Occipital lobe (tissue), 2 donors: ENCODE measurements around the gene CGREF1. TPM values are rescaled to one million over a fixed set of nuclear protein-coding genes. Genes with fewer than 3 reads are reported as not detected.
"Not testable (repeated sequence)": the region's sequence is repeated elsewhere in the genome, so short reads cannot be mapped to it uniquely, and the experiment has no call there.

Experiments used
- DNase-seq: peaks from one replicate; lab custom pipeline; 2025; lab: John Stamatoyannopoulos, UW
- total RNA-seq: library from RNA; depleted of rRNA; stranded (reverse); fragments of >200 nt; gene quantifications from one replicate; pipeline ENCODE4 v1.2.3, GENCODE V29; 2014

Gene CGREF1
- total RNA-seq, 1 donor from 2014 or later, result 17.3 TPM

DNA sequence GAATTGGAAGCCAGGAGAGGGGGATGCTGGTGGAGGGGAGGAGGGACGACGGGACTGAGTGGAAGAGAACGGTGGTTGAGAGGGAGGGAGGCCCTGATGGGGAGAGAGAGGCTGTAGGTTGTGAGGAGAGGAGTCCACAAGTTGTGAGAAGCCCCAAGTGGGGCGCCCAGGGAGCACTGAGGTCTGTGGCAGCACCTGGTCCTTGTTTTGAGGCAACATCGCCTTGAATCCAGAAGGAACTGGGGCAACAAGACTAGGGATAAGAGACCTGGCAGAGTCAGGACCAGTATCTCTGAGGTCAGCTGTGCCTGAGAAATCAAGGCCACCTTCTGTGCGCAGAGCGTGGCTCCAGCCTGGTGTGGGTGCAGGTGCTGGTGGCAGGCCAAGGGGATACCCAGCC lies 19.2 kb upstream of the CGREF1 start:
- no peak for DNase-seq

DNA sequence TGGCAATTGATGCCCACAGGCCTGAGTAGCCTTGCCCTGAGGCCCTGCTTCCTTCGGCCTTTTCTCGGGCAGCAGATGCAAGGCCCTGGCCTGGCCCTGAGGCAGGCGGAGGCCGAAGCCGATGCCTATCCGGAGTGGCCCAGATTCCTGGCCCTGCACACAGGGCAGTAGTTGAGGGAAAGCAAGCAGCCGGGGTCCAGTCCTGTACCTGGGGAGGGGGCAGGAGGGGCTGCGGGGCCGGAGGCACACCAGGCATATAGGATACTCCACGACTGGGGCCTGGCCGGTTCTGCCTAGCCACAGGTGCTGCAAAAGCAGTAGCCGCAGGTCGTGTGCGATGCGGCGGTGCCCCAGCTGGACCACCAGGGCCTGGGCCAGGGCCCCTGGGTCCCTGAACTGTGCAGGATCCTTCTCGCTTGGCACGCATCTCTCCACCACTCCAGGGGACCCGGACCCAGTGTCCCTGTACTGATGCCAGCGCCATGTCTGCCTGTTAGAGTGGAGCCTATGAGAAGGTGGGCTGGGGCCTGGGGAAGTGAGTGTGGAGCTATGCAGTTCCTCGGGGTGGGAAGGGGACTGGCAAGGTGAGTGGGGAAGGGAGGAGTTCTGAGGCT lies 18.5 kb upstream of the CGREF1 start:
- DNase-seq, result no peak

DNA sequence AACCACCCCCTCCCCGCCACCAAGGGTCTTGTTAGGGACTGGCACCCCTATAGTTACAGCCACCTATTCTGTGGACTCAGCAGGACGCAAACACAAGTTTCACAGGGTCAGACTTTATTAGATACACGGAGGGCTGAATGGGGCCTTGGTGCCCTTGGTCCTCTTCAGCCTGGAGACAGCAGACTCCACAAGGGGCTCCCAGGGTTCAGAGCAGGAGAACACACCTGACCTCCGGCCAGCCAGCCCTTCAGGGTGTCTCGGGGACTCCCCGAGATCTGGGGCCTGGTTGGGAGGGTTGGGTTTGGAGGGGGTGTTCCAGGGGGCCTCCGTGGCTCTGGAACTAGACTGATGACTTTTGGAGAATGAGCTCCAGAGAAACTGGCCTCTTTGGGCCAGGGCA lies 17.8 kb upstream of the CGREF1 start:
- DNase-seq, result no peak

- no peak for DNase-seq
Measured at GRCh38 chr2:27135478-27135955, 16.6 kb upstream of the CGREF1 start.

DNA sequence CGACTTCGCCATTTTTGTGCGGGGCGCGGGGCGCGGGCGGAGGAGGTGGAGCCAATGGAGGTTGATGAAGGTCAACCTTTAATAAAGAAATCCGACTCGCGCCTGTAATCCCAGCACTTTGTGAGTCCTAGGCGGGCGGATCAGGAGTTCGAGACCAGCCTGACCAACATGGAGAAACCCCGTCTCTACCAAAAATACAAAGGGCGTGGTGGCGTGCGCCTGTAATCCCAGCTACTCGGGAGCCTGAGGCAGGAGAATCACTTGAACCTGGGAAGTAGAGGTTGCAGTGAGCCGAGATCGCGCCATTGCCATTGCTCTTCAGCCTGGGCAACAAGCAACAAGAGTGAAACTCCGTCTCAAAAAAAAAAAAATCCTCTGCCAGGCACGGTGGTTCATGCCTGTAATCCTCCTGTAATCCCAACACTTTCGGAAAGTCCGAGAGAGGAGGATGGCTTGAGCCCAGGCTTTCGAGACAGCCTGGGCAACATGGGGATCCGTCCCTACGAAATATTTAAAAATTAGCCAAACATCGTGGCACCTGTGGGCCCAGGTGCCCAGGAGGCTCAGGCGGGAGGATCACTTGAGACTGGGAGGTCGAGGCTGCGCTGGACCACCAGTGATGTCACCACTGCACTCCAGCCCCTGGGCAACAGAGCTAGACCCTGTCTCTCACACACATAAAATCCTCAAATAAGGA lies 16.0 kb upstream of the CGREF1 start:
- DNase-seq, result no peak

DNA sequence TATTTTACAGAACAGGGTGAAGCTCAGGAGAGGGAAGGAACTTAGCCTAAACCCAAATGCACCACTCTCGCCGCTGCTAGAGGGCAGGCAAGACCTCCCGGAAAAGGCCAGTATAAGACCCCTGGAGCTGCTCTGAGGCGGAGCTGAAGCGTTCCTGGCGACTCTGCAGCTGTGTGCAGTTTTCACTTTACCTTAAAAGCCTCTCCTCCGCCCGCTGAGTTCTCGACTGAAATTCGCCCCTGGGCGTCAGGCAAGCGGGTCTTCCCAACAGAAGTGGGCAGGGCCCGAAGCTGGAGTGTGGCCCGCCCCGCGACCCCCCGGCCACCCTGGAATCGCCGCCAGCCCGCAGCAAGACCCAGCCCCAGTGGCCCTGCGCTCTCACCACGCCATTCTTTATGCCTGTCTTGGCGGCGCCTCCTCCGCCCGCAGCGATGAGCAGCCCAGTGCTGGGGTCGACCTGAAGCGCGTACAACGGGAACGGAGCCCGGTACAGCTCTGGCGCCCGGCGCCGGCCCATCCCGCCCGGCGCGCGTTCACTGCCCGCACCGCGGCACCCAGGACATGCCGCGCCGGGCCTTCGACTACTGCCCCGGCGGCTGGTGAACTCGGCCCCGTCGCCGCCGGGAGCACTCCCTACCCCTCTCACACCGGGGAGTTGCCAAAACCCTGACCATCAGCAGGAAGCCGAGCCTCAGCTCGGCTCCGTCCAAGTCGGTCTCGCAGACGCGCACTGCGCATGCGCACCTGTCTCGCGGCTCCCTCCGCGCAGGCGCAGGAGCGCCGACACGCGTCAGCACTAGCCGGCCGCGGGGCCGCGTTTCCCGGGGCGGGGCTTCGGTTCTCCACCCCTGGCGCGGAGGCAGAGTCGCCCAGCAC lies 15.2 kb upstream of the CGREF1 start, which contains the start of gene PREB:
Gene PREB, minus strand, starts transcription at position 732 of the 876 bp plus-strand sequence. Its CDS starts 215 bp downstream, at position 517.
- peak; percentile 93 for DNase-seq

DNA sequence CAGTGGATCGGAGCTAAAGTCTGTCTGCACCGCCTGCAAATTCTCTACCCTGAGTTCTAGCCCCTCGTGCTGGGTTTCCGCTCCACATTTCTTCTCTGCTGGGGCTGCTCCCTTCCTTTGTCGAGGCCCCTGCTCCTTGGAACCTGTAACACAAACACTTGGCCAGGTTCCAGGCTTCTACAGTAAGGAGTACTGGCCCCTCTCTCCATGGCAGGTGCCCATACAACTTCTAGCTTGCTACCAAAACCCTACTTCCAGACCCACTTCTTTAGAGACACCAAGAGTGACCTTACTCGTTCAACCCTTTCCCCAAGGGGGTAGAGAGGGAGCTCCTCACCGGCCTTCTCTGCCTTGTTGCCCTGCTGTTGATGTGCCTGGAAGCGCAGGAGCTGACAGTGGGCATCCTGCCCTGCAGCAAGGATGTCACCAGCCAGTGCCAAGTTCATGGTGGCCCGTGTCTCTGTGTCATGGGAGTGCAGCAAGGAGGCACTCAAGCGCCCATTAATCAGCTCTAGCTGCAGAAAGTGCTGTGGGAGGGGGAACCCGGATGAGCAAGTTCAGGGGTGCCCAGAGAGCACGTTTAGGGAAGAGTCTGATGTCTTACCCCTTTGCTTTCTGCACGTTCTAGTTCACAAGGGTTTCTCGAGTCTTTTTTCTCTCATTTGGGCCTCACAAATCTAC lies 14.4 kb upstream of the CGREF1 start:
- no peak for DNase-seq

GRCh38 chr2:27131429-27131828 lies 12.5 kb upstream of the CGREF1 start:
- DNase-seq, result no peak

DNA sequence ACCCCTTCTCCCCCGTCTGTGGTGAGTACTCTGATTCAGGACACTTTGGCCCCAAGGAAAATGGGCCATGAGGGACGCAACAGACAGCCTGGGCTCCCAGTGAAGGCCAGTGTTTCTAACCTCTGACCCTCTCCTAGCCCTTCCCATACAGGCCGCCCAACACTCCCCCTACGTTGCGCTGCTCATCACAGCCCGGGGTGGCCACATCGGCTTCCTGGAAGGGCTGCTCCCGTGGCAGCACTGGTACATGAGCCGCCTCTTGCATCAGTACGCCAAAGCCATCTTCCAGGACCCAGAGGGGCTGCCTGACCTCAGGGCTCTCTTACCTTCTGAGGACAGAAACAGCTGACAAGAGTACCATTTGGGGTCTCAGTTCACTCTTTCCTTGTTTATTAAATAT lies 11.5 kb upstream of the CGREF1 start:
- DNase-seq, result no peak

GRCh38 chr2:27128668-27129571 lies 10.0 kb upstream of the CGREF1 start:
- DNase-seq, result no peak

DNA sequence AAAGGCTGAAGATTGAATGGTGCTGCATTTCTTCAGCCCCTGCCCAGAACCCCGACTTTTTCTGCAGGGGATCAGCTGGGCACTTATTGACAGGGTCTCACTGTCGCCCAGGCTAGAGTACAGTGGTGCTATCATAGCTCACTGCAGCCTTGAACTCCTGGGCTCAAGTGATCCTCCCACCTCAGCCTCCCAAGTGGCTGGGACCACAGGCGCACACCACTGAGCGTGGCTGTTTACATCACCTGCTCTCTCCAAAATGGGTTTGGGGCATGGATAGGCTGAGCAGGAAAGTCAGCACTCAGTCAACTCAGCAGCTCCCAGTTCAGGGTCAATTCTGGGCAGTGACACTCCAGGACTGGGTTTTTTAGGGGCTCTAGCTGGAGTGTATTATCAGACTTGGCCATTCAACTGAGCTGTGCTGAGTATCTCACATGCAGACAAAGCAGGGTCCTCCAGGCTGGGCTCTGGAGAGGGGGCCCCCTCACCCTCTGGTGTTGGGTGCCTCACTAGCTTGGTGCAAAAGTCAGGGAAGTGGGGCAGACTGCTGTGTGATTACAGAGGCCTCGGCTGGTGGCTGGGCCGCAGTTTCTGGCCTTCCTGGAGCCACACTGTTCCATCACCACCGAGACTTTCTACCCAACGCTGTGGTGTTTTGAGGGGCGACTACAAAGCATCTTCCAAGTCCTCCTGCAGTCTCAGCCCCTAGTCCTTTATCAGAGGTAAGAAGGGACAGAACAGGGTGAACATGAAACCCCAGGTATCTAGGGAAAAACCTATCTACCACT lies 9.1 kb upstream of the CGREF1 start:
- no peak for DNase-seq

GRCh38 chr2:27126252-27126710 lies 7.4 kb upstream of the CGREF1 start:
- DNase-seq, result no peak

DNA sequence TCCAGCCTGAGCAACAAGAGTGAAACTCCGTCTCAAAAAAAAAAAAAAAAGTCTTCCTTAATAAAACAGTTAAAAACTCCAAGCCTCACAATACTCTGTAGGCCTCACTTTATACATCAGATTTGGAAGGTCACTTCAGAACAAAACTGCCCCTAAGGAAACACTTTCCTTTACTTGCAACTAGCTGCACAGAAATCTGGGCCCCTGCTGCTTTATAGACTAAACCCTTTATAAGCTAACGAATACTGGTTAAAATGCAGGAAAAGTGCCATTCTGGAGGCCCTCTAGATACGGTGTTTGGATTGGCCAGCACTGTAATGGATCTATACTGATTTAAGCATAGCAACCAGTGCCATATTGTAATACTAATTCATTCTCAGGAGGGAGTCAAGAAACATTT lies 6.2 kb upstream of the CGREF1 start:
- DNase-seq, result no peak

DNA sequence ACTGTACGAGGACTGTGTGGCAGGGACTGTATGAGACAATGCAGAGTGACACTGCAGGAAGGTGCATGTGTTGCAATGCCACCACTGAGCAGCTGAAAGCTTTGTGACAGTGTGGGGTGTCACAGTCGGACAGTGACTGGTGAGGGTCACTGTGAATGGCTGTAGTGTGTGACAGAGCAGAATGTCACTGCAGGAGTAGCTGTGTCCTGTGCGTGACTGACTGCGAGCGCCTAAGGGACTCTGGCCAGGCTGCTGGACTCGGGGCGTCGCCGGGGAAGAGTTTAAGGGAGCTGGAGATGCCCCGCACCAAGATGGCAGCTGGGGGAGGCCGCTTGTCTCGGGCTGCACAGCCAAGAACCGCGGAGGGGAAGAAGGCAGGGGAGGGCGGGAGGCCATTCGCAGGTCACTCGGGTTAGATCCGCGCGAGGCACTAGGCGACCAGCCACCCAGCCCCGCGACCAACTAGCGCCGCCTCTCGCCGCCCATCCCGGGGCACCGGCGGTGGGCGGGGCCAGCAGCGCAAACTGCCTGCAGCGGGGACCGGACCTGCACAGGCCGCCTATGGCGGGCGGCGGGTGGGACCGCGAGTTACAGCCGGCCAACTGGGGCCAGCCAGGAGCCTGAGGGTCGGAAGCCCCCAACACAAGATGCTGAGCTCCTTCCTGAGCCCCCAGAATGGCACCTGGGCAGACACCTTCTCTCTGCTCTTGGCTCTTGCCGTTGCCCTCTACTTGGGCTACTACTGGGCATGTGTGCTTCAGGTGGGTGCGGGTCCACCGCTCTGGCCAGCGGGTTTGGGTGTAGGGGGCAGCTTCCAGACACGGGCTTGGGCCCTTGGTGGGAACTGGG lies 4.6 kb upstream of the CGREF1 start, which contains the start of gene ABHD1:
Gene ABHD1, plus strand, starts transcription at position 514 of the 849 bp plus-strand sequence. Its CDS starts 134 bp downstream, at position 648.
- peak; percentile 67 for DNase-seq

- no peak for DNase-seq
Measured at GRCh38 chr2:27122791-27123190, 3.9 kb upstream of the CGREF1 start.

- DNase-seq, result no peak
Measured at GRCh38 chr2:27121906-27122305, 3.0 kb upstream of the CGREF1 start.

DNA sequence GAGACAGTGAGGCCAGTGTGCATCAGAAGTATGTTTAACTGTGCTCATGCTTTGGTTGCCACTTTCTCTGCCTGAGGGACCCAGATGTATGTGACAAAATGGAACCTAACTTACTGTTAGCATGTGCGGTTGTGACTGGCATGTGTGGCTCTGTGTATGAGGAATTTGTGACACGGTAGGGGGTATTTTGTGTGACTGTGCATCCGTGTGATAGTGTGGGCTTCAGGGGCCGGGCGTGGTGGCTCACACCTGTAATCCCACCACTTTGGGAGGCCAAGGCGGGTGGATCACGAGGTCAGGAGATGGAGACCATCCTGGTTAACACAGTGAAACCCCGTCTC lies 372 bp upstream of the CGREF1 start:
- not testable (repeated sequence) for DNase-seq

DNA sequence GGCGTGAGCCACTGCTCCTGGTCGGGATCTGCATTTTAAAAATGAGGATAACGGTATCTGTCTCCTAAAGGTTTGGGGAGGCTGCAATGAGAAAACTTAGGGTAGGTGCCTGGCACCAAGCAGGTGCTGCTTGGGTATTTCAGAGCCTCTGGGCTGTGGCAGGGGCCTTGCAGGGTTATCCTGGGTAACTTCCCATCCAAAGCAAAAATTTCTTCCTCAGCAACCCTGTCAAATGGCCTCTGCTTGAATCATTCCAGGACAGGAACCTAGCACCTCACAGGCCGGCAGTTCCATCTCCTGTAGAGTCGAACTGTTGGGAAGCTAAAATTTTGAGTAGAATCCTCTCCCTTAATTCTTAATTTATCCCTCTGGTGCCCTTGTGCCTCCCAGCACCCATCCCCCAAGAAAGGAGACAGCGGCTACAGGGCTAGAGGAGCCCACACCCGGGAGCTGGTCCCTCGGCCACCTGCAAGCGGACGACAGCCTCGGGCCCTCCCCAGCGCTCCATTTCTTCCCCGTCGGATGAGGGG lies 868 bp downstream of the CGREF1 start:
- DNase-seq, result no peak
